ENCODE data around the gene EDIL3.

- TF ChIP-seq EZH2 (IDR thresholded peaks at IDR 0.05; ENCODE audit: low read length, missing control alignments), result no peak
- TF ChIP-seq, protein P1, sequence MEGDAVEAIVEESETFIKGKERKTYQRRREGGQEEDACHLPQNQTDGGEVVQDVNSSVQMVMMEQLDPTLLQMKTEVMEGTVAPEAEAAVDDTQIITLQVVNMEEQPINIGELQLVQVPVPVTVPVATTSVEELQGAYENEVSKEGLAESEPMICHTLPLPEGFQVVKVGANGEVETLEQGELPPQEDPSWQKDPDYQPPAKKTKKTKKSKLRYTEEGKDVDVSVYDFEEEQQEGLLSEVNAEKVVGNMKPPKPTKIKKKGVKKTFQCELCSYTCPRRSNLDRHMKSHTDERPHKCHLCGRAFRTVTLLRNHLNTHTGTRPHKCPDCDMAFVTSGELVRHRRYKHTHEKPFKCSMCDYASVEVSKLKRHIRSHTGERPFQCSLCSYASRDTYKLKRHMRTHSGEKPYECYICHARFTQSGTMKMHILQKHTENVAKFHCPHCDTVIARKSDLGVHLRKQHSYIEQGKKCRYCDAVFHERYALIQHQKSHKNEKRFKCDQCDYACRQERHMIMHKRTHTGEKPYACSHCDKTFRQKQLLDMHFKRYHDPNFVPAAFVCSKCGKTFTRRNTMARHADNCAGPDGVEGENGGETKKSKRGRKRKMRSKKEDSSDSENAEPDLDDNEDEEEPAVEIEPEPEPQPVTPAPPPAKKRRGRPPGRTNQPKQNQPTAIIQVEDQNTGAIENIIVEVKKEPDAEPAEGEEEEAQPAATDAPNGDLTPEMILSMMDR (conservative IDR thresholded peaks at IDR 0.05 in 1 of 2, IDR thresholded peaks at IDR 0.05 in 1 of 2; ENCODE audit: low read depth in 1 of 2, low read length in 2 of 2), result no peak
Observed at GRCh38 chr5:83914662-83915418, 469.8 kb downstream of the EDIL3 start.

All from fibroblast of lung (primary cell).